HEK293 (cell line): ENCODE data around the gene TBC1D22A.

ENCODE experiments used
- CTCF ChIA-PET: fragments of 350-600 bp; formaldehyde crosslinking; extraction: SDS; loops from one replicate; lab custom pipeline; 2021; ENCODE audit warnings: antibody characterized with exemption; lab: Yijun Ruan, JAX
- POLR2A ChIA-PET: fragments of 300-600 bp; formaldehyde crosslinking; extraction: SDS; loops from one replicate; lab custom pipeline; 2020; ENCODE audit warnings: antibody characterized with exemption, inconsistent platforms; lab: Yijun Ruan, JAX
- H3K27ac ChIP-seq: fragments of 200-500 bp; sonication (Bioruptor generic); 2 replicates; pipeline ENCODE4 v1.5.1; 2014; ENCODE audit warnings: low read depth, low read length, control low read depth, inconsistent platforms; ENCODE audit errors: extremely low read depth
- H3K36me3 ChIP-seq, 2 experiments: fragments of 200-500 bp in 1 of 2; sonication (Bioruptor generic) in 1 of 2; 1 replicate in 1 of 2; 2 replicates in 1 of 2; pipeline ENCODE4 v1.5.1; 2014 to 2017; ENCODE audit warnings: inconsistent platforms in 2 of 2, low read length in 2 of 2; ENCODE audit not compliant: control insufficient read depth in 2 of 2, insufficient read depth in 1 of 2
- H3K4me1 ChIP-seq: fragments of 200-500 bp; sonication (Bioruptor generic); 2 replicates; pipeline ENCODE4 v1.5.1; 2014; ENCODE audit warnings: mild to moderate bottlenecking, low read length, inconsistent platforms; ENCODE audit not compliant: control insufficient read depth, insufficient read depth
- H3K4me3 ChIP-seq: 2 replicates; pipeline ENCODE4 v1.5.1; 2011; ENCODE audit warnings: low read depth, mild to moderate bottlenecking, control low read depth, low read length, moderate library complexity
- H3K9me3 ChIP-seq: fragments of 200-500 bp; sonication (Bioruptor generic); 2 replicates; pipeline ENCODE4 v1.5.1; 2014; ENCODE audit warnings: low read depth, low read length, inconsistent platforms; ENCODE audit not compliant: control insufficient read depth, insufficient read depth
- GLIS2 ChIP-seq: fragments of 450-650 bp; formaldehyde crosslinking; IDR thresholded peaks from 2 replicates; pipeline ENCODE4 v1.5.1; 2016; ENCODE audit warnings: missing biosample characterization, missing genetic modification characterization
- KLF8 ChIP-seq: fragments of 450-650 bp; formaldehyde crosslinking; IDR thresholded peaks from 2 replicates; pipeline ENCODE4 v1.5.1; 2016; ENCODE audit warnings: missing biosample characterization, missing genetic modification characterization
- PBX3 ChIP-seq: sonication (generic); formaldehyde crosslinking; IDR thresholded peaks from 2 replicates; pipeline ENCODE4 v1.8.1; 2022; ENCODE audit warnings: mild to moderate bottlenecking, moderate library complexity, missing genetic modification reagents
- PRDM2 ChIP-seq: fragments of 450-650 bp; formaldehyde crosslinking; IDR thresholded peaks from 2 replicates; pipeline ENCODE4 v1.5.1; 2016; ENCODE audit warnings: missing biosample characterization, missing genetic modification characterization, borderline replicate concordance
- SCRT2 ChIP-seq: fragments of 450-650 bp; formaldehyde crosslinking; IDR thresholded peaks from 2 replicates; pipeline ENCODE4 v1.5.1; 2016; ENCODE audit warnings: missing biosample characterization, missing genetic modification characterization
- SP2 ChIP-seq: fragments of 450-650 bp; formaldehyde crosslinking; IDR thresholded peaks from 2 replicates; pipeline ENCODE4 v1.5.1; 2016; ENCODE audit warnings: missing biosample characterization, missing genetic modification characterization
- SP7 ChIP-seq: fragments of 450-650 bp; formaldehyde crosslinking; IDR thresholded peaks from 2 replicates; pipeline ENCODE4 v1.5.1; 2016; ENCODE audit warnings: missing biosample characterization, missing genetic modification characterization
- WT1 ChIP-seq: fragments of 450-650 bp; formaldehyde crosslinking; IDR thresholded peaks from 2 replicates; pipeline ENCODE4 v1.5.1; 2016; ENCODE audit warnings: missing biosample characterization, missing genetic modification characterization
- ZNF426 ChIP-seq: fragments of 450-650 bp; formaldehyde crosslinking; IDR thresholded peaks from 2 replicates; pipeline ENCODE4 v1.5.1; 2017; ENCODE audit warnings: missing biosample characterization, missing genetic modification characterization, mild to moderate bottlenecking, inconsistent platforms, moderate library complexity
- ZNF610 ChIP-seq: fragments of 450-650 bp; formaldehyde crosslinking; IDR thresholded peaks from 2 replicates; pipeline ENCODE4 v1.5.1; 2016; ENCODE audit warnings: missing biosample characterization, missing genetic modification characterization, borderline replicate concordance
- ZNF645 ChIP-seq: fragments of 450-650 bp; formaldehyde crosslinking; IDR thresholded peaks from 2 replicates; pipeline ENCODE4; 2016; ENCODE audit warnings: missing biosample characterization, missing genetic modification characterization
- ZNF704 ChIP-seq: fragments of 450-650 bp; formaldehyde crosslinking; IDR thresholded peaks from 2 replicates; pipeline ENCODE4 v1.5.1; 2016; ENCODE audit warnings: missing biosample characterization, missing genetic modification characterization

TBC1D22A gene

GRCh38 chr22:46762238-46763050 lies at the start of gene TBC1D22A (continued):
- TF ChIP-seq PRDM2 (tag by site-specific recombination) = 0 out of 2 replicates have a peak, but pooled peaks have one; percentile 68
- 0 out of 2 replicates have a peak, but pooled peaks have one; percentile 82 for TF ChIP-seq ZNF645
- peak; percentile 72; the same call in 1 of the 2 replicates for TF ChIP-seq ZNF610 (tag by site-specific recombination)
- peak; percentile 86 for TF ChIP-seq KLF8 (tag by site-specific recombination)
- TF ChIP-seq GLIS2 (tag by site-specific recombination) = peak; percentile 83; the same call in 1 of the 2 replicates
- TF ChIP-seq ZNF704 = no peak
- no peak for TF ChIP-seq SCRT2 (tag by site-specific recombination)
- 0 out of 2 replicates have a peak, but pooled peaks have one; percentile 40 for TF ChIP-seq WT1 (tag by site-specific recombination)
- TF ChIP-seq PBX3 = peak; percentile 80; the same call in 1 of the 2 replicates

GRCh38 chr22:46714550-46714949 lies 47.9 kb upstream of the TBC1D22A start:
- H3K9me3 ChIP-seq = no peaks in the 10 kb centered on the region
- no peaks in the 10 kb centered on the region for H3K4me1 ChIP-seq
- CTCF ChIA-PET = interaction anchor here (0.7 kb wide), 1 partner anchor 84 kb away, joined by 3 read pairs; no protein-coding TSS in a partner anchor
- no peak overlapping the region for H3K4me3 ChIP-seq
- H3K27ac ChIP-seq = no peak overlapping the region
- peaks cover 45 to 62% of the 10 kb centered on the region in 2 experiments for H3K36me3 ChIP-seq
- TF ChIP-seq SP2 (tag by site-specific recombination) = no peak
- POLR2A ChIA-PET = no interaction called here

GRCh38 chr22:46719921-46720320 lies 42.5 kb upstream of the TBC1D22A start:
- Histone ChIP-seq H3K4me3 (no peak overlapping the region), H3K27ac (no peak overlapping the region), H3K9me3 (no peaks in the 10 kb centered on the region), H3K36me3 (peaks cover 30 to 45% of the 10 kb centered on the region in 2 experiments; a peak in 2 of 3 replicates), H3K4me1 (no peaks in the 10 kb centered on the region)
- TF ChIP-seq ZNF426 (tag by site-specific recombination) (no peak), SP7 (tag by site-specific recombination) (peak; percentile 56; the same call in 1 of the 2 replicates)
- CTCF ChIA-PET = interaction anchor here (1.2 to 1.3 kb wide), 2 partner anchors 8 to 157 kb away, joined by 3 read pairs; no protein-coding TSS in a partner anchor
- POLR2A ChIA-PET = interaction anchor here (1.6 kb wide), 1 partner anchor 41 kb away, joined by 4 read pairs; no protein-coding TSS in a partner anchor
